Pancreas (tissue), 10 donors: ENCODE measurements around the gene SRCIN1. TPM values are rescaled to one million over a fixed set of nuclear protein-coding genes. Genes with fewer than 3 reads are reported as not detected.

Source experiments
- ATAC-seq, 4 donors: fragments of 200-7000 bp; cut with Tn5 transposase; one replicate each; pipeline versions ENCODE4 v1.8.0 to v1.9.1; 2020; ENCODE audit warnings: mild to moderate bottlenecking in 4 of 4, moderate library complexity in 4 of 4
- DNase-seq, 6 donors: peaks; one replicate each; pipeline ENCODE4 v3.0.0-alpha.2; 2020
- FAIRE-seq: peaks from 2 replicates; lab custom pipeline; 2012; peaks lifted over from hg19 to GRCh38; lab: Jason Lieb, UNC
- H3K27ac ChIP-seq, 4 donors: fragments of 200-600 bp; sonication (generic); 1 replicate in 3 of 4; 2 replicates in 1 of 4; pipeline versions ENCODE4 v1.5.0 to v1.8.0; 2020
- H3K27me3 ChIP-seq, 4 donors: fragments of 200-600 bp; one replicate each; pipeline ENCODE4 v1.8.0; 2021
- H3K36me3 ChIP-seq, 3 donors: fragments of 200-600 bp; sonication (generic) in 1 of 3; one replicate each; pipeline versions ENCODE4 v1.5.0 to v1.8.0; 2020 to 2021
- H3K4me1 ChIP-seq, 3 donors: fragments of 200-600 bp; one replicate each; pipeline ENCODE4 v1.8.0; 2021
- H3K4me3 ChIP-seq, 4 donors: fragments of 200-600 bp; sonication (generic) in 2 of 4; one replicate each; pipeline versions ENCODE4 v1.5.0 to v1.8.0; 2020 to 2021
- H3K9me3 ChIP-seq, 4 donors: fragments of 200-600 bp; one replicate each; pipeline ENCODE4 v1.8.0; 2021
- WGBS, 2 donors: extraction: QIAGEN DNeasy Blood & Tissue Kit; methylation state at CpG; one replicate each; pipeline ENCODE4 v1.1.7; 2013; 5-methylcytosine and 5-hydroxymethylcytosine counted together
- intact Hi-C, 3 donors: fragments of 100-400 bp; cut with DNase I; formaldehyde crosslinking; loops; one replicate each; pipeline versions ENCODE4 v1.11.1 to v1.14.2; 2022
- polyA plus RNA-seq, 2 donors: library from polyadenylated mRNA; stranded (reverse); fragments of 200-250 nt; gene quantifications; one replicate each; pipeline ENCODE4 v1.2.3, GENCODE V29; 2013
- total RNA-seq, 6 donors: library from RNA; stranded (reverse); fragmentation: NEBNext Ultra II Directional in 4 of 6; extraction: Animal tissue kit (Norgen Biotek cat#: 25700) in 4 of 6; gene quantifications; one replicate each; pipeline versions ENCODE4 v1.2.1 to v1.2.4, GENCODE V29; 2021 to 2023
- TF ChIP-seq, protein P1 (sequence below), 4 donors: fragments of 200-600 bp; sonication (generic) in 3 of 4; IDR thresholded peaks; one replicate each; pipeline versions ENCODE4 v1.5.0 to v1.8.0; 2021; ENCODE audit warnings: antibody characterized with exemption in 4 of 4
- donor health status: healthy with polysubstance abuse.
- donor health status: DM: no; HTN: no; CAD: no; lungs with moderate emphysema.
- donor health status: DM: no; HTN: no; CAD: no.
- donor health status: control.
- donor health status: control.
- donor health status: Bipolar disorder and iron deficiency.
- donor health status: DM: yes; HTN: yes; CAD: no.
- donor health status: DM: no; HTN: no; CAD: no.
- donor health status: DM: no; HTN: no; CAD: no.
- donor health status: DM: yes; HTN: yes; CAD: no.

SRCIN1 gene
- total and polyA plus RNA-seq, 8 donors = 5.8 to 30.3 (median 9.0) TPM

DNA sequence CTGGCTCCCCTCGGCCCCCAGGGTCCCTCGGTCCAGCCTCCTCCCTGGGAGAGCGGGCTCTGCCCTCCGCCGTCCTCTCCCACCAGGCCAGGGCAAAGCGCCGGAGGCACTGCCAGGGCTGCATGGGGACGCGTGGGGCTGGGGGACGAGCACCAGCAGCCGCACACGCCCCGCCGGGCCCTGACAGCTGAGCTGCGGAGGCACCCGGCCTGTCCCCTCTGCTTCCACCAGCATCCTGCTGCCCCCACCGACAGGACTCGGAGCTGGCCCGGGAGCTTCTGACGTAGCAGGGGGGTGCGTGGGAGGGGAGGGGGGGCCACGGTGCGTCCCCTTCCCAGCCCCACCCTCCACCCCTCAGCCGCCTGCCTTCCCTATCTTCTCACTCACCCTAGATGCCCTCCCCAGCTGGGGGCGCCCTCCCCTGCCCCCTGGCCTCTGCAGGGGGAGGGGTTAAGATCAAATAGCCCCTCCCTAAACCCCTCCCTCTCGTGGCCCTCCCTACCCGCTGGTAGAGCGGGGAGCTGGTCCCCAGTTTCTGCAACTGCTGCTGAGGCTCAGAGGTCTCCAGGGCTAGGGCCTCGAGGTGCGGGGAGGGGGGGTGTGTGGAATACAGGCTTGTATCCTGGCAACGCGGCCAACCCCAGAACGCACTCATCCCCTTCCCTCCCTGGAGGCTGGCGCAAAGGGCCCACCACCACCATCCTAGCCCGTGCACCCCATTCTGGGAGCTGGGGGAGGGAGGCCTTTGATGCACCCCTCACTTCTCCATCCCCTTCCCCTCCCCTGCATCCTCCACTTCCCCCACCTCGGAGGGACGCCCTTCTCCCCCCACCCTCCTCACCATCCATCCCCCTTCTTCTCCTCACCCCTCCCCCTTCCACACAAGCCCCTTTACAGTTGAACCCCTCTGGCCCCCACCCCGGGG lies 1.0 kb downstream of the SRCIN1 start:
- H3K4me1 ChIP-seq = peaks cover 0 to 5% (median 4%) of the 10 kb centered on the region in 3 donors
- intact Hi-C loops = loop anchor here in 1 of 3 donors (10.0 kb wide), 1 partner anchor 50 kb away; no protein-coding TSS in a partner anchor
- peak overlapping the region in 2 of 4 donors; percentile 55 to 71 for H3K4me3 ChIP-seq
- no peak overlapping the region for H3K27ac ChIP-seq
- ATAC-seq (no peak), FAIRE-seq (no peak), DNase-seq (peak in 4 of 6 donors; percentile 24 to 82 (median 40))
- H3K36me3 ChIP-seq = no peaks in the 10 kb centered on the region
- H3K9me3 ChIP-seq = no peaks in the 10 kb centered on the region
- H3K27me3 ChIP-seq = no peaks in the 10 kb centered on the region
- WGBS, 2 donors = 30 to 41% methylated on average over 20 to 38 of the region's 38 CpGs
- TF ChIP-seq, protein P1, sequence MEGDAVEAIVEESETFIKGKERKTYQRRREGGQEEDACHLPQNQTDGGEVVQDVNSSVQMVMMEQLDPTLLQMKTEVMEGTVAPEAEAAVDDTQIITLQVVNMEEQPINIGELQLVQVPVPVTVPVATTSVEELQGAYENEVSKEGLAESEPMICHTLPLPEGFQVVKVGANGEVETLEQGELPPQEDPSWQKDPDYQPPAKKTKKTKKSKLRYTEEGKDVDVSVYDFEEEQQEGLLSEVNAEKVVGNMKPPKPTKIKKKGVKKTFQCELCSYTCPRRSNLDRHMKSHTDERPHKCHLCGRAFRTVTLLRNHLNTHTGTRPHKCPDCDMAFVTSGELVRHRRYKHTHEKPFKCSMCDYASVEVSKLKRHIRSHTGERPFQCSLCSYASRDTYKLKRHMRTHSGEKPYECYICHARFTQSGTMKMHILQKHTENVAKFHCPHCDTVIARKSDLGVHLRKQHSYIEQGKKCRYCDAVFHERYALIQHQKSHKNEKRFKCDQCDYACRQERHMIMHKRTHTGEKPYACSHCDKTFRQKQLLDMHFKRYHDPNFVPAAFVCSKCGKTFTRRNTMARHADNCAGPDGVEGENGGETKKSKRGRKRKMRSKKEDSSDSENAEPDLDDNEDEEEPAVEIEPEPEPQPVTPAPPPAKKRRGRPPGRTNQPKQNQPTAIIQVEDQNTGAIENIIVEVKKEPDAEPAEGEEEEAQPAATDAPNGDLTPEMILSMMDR (IDR thresholded peaks at IDR 0.05) = no peak

DNA sequence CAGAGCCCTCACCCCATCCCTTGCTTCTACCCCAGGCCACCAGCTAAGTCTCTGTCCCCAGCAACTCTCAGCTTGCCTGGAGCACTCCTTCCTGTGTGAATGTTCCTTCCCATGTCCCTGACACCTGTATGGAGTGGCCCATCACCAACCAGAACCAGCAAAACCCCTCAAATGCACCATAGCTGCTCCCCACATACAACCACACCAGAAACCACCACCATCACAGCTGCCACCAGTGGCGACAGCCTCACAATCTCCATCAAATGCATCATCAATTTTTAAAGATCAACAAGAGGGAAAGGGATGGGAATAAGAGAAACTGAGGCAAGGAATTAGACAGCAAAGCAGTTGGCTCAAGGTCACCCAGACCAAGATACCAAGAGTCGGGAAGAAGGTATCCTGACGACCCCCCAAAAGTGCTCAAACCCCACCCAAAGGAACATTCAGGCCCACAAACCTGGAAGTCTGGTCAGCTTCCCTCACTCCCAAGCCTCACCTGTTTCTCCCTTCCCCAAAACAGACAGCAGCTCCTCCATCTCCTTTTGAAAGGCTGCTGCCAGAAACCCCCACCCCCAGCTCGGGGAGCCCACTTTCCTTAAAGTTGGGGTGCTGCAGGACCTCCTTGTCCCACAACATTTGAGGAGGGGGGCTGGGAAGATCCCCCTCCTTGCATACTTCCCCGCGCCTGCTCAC lies 1.8 kb downstream of the SRCIN1 start:
- no peak for FAIRE-seq

DNA sequence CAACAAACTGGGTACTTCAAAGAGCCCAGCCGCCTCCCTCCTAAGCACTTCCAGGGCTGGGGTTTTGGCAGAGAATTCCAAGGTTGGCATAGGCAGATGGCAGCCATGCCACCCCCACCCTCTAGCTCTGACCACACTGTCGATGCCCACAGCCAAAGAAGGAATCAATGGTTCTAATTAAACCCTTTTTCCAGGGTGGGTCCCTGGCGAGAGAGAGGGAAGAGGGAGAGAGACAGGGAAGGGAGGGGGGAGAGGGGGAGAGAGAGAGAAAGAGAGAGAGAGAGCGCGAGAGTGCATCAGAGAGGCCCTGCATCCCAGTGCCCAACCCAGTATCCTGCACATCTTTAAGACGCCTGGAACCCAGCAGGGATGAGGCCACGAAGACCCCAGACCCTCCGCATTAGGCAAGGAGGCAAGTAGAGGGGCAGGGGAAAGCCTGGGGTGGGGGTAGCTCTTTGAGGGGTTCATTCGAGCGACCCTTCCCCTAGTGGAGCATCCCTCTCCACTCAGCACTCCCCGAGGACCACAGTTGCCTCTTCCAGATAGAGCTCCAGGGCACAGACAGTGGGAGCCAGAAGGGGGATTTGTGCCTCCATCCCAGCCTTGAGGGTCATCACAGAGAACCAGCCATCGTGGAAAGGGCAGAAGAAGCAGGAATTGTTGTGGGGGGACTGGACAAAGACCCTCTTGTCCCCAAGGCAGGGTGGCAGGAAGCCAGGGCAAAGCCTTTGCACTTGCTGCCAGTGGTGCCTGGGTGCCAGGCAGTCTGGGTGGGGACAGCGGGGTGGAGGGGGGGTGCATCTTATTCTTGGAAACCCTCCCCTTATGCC lies 2.6 kb downstream of the SRCIN1 start:
- no peak overlapping the region for H3K4me3 ChIP-seq
- peak in 2 of 6 donors; percentile 9 to 43 for DNase-seq
- no peaks in the 10 kb centered on the region for H3K27me3 ChIP-seq
- intact Hi-C loops = loop anchor here in 1 of 3 donors (10.0 kb wide), 1 partner anchor 52 kb away; no protein-coding TSS in a partner anchor
- ATAC-seq = no peak
- H3K27ac ChIP-seq = no peak overlapping the region
- H3K4me1 ChIP-seq = peaks cover 0 to 5% (median 4%) of the 10 kb centered on the region in 3 donors
- no peaks in the 10 kb centered on the region for H3K9me3 ChIP-seq
- TF ChIP-seq, protein P1 (IDR thresholded peaks at IDR 0.05) = no peak
- H3K36me3 ChIP-seq = no peaks in the 10 kb centered on the region
- WGBS, 2 donors = 71 to 72% methylated on average over 10 to 13 of the region's 13 CpGs
- no peak for FAIRE-seq

More for the DNA sequence above, 1.8 kb downstream of the SRCIN1 start:
- ATAC-seq = no peak
- peaks cover 0 to 5% (median 4%) of the 10 kb centered on the region in 3 donors for H3K4me1 ChIP-seq
- H3K27ac ChIP-seq = no peak overlapping the region
- H3K36me3 ChIP-seq = no peaks in the 10 kb centered on the region
- no peaks in the 10 kb centered on the region for H3K9me3 ChIP-seq
- DNase-seq = peak in 1 of 6 donors; percentile 46
- no peak overlapping the region for H3K4me3 ChIP-seq
- intact Hi-C loops = loop anchor here in 1 of 3 donors (10.0 kb wide), 1 partner anchor 51 kb away; no protein-coding TSS in a partner anchor
- 61 to 69% methylated on average over 6 of the region's 6 CpGs for WGBS, 2 donors
- H3K27me3 ChIP-seq = no peaks in the 10 kb centered on the region
- TF ChIP-seq, protein P1 (IDR thresholded peaks at IDR 0.05) = no peak

DNA sequence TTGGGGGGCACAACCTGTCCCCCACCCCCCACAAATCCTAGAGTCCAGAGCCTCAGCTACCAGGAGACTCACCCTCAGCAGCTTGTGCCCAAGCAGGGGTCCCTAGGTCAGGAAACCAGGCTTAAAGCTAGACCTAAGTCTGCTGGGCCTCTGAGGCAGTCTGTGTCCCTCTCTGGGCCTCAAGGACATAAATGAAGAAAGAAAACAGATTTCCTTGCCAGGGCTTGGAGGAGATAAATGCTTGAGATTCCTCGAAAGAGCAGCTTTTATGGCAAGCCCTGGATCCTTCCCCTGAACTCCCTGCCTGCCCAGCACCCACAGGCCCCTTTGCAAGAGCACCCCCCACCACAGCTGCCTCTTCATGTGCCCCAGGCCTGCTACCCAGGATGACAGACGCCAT lies 3.3 kb downstream of the SRCIN1 start:
- FAIRE-seq = no peak
- DNase-seq = no peak
- H3K27me3 ChIP-seq = no peaks in the 10 kb centered on the region
- ATAC-seq = no peak
- no peaks in the 10 kb centered on the region for H3K9me3 ChIP-seq
- WGBS, 2 donors = 49 to 54% methylated on average over 2 of the region's 2 CpGs
- TF ChIP-seq, protein P1 (IDR thresholded peaks at IDR 0.05) = no peak
- H3K36me3 ChIP-seq = no peaks in the 10 kb centered on the region
- no peak overlapping the region for H3K4me3 ChIP-seq
- peaks cover 0 to 5% (median 4%) of the 10 kb centered on the region in 3 donors for H3K4me1 ChIP-seq
- H3K27ac ChIP-seq = no peak overlapping the region
- intact Hi-C loops = loop anchor here in 1 of 3 donors (10.0 kb wide), 1 partner anchor 52 kb away; no protein-coding TSS in a partner anchor
